KBM-7 (cell line): Measurements from ENCODE around the gene SNRPD3.

Source experiments
- DNase-seq: peaks from one replicate; pipeline ENCODE4 v3.0.0-alpha.2; 2015
- in situ Hi-C: fragments of 300-500 bp; cut with MboI; formaldehyde crosslinking; loops from 2 replicates; pipeline ENCODE4 v1.14.3; 2020; ENCODE audit warnings: low sequenced_read_pairs, low pct_unique_long_range_greater_than_20kb, mixed read lengths

Gene SNRPD3

DNA sequence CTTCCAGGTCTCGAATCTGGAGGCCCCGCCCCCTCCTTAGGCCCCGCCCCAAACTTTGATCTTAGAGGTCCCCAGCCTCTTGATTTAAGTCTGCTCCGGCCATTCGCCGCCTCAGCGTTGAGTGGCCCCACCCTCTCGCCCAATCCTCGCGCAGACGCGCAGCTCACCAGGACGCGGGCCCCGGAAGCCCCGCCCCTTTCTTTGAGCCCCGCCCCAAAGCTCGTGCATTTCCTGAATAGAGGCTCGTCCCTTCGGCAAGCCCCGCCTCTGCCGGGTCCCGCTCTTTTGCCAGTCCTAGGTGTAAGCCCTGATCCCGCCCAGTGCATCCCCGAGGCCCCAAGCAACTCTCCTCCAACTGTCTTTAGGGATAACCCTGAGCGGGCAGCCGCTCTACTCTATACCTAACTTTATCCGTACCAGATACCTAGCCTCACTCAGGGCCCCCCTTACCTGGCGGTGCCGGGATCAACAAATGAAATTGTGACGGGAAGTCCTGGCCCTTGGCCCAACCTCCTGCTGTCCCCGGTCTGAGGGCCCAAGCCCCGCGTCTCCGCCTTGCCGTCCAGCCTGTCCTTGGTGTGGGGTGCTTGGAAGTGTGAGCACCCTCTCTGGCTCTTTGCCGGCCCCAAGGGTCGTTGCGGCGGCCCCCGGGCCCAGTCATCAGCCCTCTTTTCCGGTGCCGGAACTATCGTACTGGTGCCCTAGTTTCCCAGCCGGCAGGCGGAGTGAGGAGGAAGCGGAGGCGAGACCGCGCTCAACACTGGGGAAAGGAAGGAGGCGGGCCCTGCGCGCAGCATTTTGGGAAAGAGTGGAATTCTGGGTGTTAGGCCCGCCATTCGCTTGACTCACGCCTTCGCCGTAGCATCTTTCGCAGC lies at the start of gene SNRPD3:
Gene SNRPD3 (plus strand): TSS at position 835 of the 875 bp plus-strand sequence. CDS start 1,676 bp downstream, outside the sequence.
- in situ Hi-C loops: no loop called here
- peak; percentile 98 for DNase-seq

DNA sequence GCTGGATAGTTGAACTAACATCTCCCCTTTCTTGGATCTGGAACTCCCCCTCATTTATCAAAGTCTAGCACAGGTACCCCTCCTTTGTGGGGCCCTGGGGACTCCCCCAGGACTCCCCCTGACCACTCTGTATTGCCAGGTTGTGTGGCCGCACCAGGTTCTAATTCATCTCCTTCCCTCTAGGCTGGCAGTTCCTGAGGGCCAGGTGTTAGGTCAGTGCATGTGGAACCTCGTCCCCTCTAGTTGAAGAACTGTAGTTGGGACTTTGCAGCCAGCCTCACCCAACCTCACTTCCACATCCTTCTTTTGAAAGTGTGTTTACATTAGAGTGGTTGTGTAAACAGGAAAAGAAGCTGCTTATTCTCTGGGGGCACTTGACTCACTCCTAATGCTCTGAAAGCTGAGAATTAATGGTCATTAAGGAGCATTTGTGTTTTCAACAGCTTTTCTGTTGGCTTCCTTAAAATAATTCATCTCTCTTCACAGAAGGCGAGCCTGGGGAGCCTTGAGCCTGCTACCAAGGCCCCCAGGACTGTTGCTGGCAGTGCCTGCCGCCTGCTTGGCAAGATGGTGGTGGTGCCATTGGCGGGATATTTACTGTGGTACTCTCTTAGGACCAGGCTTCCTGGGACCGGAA lies 48.9 kb upstream of the SNRPD3 start:
- in situ Hi-C loops: no loop called here
- no peak for DNase-seq

GRCh38 chr22:24507716-24508115 lies 48.1 kb upstream of the SNRPD3 start:
- DNase-seq: no peak
- in situ Hi-C loops: no loop called here

GRCh38 chr22:24510637-24511625 lies 44.9 kb upstream of the SNRPD3 start:
- peak; percentile 90 for DNase-seq
- in situ Hi-C loops: loop anchor here (10.0 kb wide), 1 partner anchor 96 kb away; no protein-coding TSS in a partner anchor

DNA sequence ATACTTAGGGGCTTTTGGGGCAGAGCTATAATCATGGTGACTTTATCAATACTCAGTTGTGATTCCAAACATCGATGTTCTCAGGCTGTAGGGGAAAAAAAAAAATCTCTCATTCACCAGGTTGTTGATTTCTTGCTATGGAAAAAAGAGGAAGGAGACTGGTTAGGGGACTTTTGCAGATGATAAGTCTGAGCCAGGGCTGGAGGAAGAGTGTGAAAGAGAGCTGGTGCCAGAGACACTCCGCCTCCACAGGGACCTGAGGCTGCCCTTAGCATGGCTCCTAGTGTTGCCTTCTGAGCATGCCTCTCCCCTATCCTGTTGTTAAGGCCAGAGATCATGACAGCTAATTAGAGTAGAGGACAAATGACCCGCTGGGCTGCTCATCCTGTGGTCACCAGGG lies 43.8 kb upstream of the SNRPD3 start:
- DNase-seq: peak; percentile 77
- in situ Hi-C loops: loop anchor here (10.0 kb wide), 1 partner anchor 97 kb away; no protein-coding TSS in a partner anchor

- no peak for DNase-seq
- in situ Hi-C loops: loop anchor here (10.0 kb wide), 1 partner anchor 99 kb away; no protein-coding TSS in a partner anchor
Measured at GRCh38 chr22:24513378-24514240, 42.2 kb upstream of the SNRPD3 start.

GRCh38 chr22:24514241-24515026 lies 41.4 kb upstream of the SNRPD3 start:
- in situ Hi-C loops: loop anchor here (10.0 kb wide), 1 partner anchor 100 kb away; no protein-coding TSS in a partner anchor
- no peak for DNase-seq

DNA sequence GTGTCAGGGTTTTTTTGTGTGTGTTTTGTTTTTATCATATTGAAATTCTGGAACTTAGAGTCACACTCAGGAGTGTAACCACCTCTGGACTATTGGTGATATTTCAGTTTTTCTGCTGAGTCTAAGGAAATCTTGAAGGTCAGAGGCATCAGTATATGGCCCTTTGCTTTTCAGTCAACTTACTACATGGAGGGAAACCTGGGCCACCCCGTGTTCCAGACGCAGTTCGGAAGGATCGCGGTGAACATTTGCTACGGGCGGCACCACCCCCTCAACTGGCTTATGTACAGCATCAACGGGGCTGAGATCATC lies 40.8 kb upstream of the SNRPD3 start:
- no peak for DNase-seq
- in situ Hi-C loops: loop anchor here (10.0 kb wide), 1 partner anchor 100 kb away; no protein-coding TSS in a partner anchor

DNA sequence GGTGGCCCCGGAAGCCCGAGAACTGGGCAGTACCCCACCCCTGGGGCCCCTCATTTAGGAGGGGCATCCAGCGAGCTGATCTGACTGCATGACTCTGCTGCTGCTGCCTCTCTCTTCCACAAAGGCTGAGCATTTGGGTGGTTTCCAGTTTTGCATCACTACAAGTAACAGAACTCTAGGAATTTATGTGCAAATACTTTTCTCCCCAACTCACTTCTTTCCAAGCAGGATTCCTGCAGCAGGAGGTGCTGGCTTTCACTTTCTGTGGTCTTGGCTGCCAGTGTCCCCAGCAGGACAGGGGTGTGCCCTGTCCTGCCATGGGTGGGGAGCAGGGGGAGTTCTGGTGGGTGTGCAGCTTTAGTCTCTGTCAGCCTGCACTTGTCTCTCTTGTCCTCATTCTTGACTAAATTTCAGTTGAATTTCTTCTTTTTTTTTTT lies 39.5 kb upstream of the SNRPD3 start:
- no peak for DNase-seq
- in situ Hi-C loops: loop anchor here (10.0 kb wide), 1 partner anchor 102 kb away; no protein-coding TSS in a partner anchor

DNA sequence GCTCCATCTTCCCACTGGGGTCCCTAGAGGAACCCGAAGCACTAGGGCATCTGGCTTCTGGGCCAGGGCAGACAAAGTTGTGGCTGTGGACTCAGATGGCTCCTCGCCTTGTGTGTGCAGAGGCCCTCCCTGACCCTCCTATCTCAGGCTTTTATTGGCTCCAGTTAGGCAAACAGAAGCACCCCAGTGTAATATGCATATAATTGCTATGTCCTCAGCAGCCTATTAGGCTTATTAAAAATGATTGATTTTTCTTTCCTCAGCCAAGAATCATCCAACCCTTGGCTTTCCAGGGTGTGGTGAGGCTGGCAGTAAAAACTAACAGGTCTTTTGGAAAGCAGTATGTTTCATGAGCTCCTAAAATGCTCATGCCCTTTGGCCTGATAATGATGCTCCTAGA lies 38.4 kb upstream of the SNRPD3 start:
- in situ Hi-C loops: loop anchor here (10.0 kb wide), 1 partner anchor 103 kb away; no protein-coding TSS in a partner anchor
- DNase-seq: no peak

GRCh38 chr22:24518228-24518627 lies 37.6 kb upstream of the SNRPD3 start:
- no peak for DNase-seq
- in situ Hi-C loops: loop anchor here (10.0 kb wide), 1 partner anchor 103 kb away; no protein-coding TSS in a partner anchor

- in situ Hi-C loops: loop anchor here (10.0 kb wide), 1 partner anchor 104 kb away; no protein-coding TSS in a partner anchor
- DNase-seq: no peak
Measured at GRCh38 chr22:24518771-24519485, 36.9 kb upstream of the SNRPD3 start.

DNA sequence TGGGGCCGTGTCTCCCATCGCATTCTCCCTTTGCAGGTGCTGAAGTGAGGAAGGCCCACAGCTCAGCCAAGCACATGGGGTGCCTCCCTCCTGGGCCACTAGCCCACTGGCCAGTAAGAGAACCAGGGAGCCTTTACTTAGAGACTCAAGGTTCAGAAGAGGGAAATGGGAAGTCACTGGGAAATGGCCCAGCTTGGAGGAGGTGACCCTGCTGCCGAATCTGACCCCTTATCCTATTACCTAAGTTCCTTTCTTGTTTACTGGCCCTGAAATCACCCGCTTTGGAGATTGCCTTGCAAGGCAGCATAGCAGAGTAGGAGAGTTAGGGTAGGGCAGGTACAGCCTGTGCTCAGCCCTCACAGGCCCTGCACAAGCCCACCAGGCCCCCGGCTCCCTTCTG lies 36.3 kb upstream of the SNRPD3 start:
- in situ Hi-C loops: loop anchor here (10.0 kb wide), 1 partner anchor 105 kb away; no protein-coding TSS in a partner anchor
- DNase-seq: no peak

GRCh38 chr22:24521791-24522245 lies 34.0 kb upstream of the SNRPD3 start:
- in situ Hi-C loops: no loop called here
- DNase-seq: peak; percentile 63

DNA sequence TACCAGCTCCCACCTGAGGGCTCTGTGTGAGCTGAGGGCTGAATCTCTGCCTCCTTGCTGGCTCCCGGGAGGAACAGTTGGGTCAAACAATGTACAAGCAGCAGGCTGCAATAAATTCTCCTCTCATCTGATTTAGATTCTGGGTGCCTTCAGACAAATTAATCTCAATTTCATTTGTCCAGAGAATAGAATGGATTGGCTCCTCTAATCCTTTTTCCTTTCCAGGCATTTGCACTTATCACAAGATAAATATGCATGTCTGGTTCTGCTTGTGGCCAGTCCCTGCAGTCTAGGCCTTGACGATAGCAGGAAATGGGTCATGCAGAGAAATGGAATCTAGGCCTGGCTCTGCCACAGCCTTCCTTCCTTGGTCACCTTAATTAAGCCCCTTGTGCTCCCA lies 31.9 kb upstream of the SNRPD3 start:
- no peak for DNase-seq
- in situ Hi-C loops: no loop called here

GRCh38 chr22:24525416-24526037 lies 30.3 kb upstream of the SNRPD3 start:
- DNase-seq: peak; percentile 87
- in situ Hi-C loops: no loop called here
